Measurements from ENCODE around the gene HINFP. TPM values are rescaled to one million over a fixed set of nuclear protein-coding genes. Genes with fewer than 3 reads are reported as not detected.

The HINFP gene
- total and polyA plus RNA-seq, 9 of the 15 experiments (the other 6 are each of a cell fraction or from before 2014, with no cell fraction given): 13.8 to 34.1 (median 22.5) TPM

GRCh38 chr11:119084663-119085436 is 36.5 kb upstream of the HINFP start, which contains the start of gene HMBS (continued):
- TF ChIP-seq SOX6 (IDR thresholded peaks at IDR 0.05): no peak
- no peak for TF ChIP-seq HBP1 (CRISPR knock-in tag; IDR thresholded peaks at IDR 0.05)
- TF ChIP-seq EP400 (IDR thresholded peaks at IDR 0.05): peak; percentile 96
- TF ChIP-seq TCF3 (CRISPR knock-in tag; IDR thresholded peaks at IDR 0.05): no peak
- no peak for TF ChIP-seq ZHX1 (conservative IDR thresholded peaks at IDR 0.05; ENCODE audit: low read length)
- no peak for TF ChIP-seq E4F1 (CRISPR knock-in tag; IDR thresholded peaks at IDR 0.05; ENCODE audit: borderline replicate concordance)
- TF ChIP-seq ZNF699 (CRISPR knock-in tag; IDR thresholded peaks at IDR 0.05; ENCODE audit: insufficient replicate concordance): no peak
- peak; percentile 85 for TF ChIP-seq ZBTB12 (CRISPR knock-in tag; IDR thresholded peaks at IDR 0.05)
- TF ChIP-seq KDM5B (IDR thresholded peaks at IDR 0.05; ENCODE audit: insufficient replicate concordance, low read depth, low read length): peak; percentile 71
- no peak for TF ChIP-seq STAT5A (IDR thresholded peaks at IDR 0.05; ENCODE audit: borderline replicate concordance, low read length)
- TF ChIP-seq ARID3B (CRISPR knock-in tag; IDR thresholded peaks at IDR 0.05; ENCODE audit: borderline replicate concordance): no peak; the same call in 1 of the 2 replicates
- TF ChIP-seq NCOA6 (IDR thresholded peaks at IDR 0.05): no peak
- TF ChIP-seq TFAP4 (CRISPR knock-in tag; IDR thresholded peaks at IDR 0.05; ENCODE audit: borderline replicate concordance): peak; percentile 98
- TF ChIP-seq POLR2G (IDR thresholded peaks at IDR 0.05; ENCODE audit: low read depth, low read length): peak; percentile 92
